ENCODE data around the gene NBR1. TPM values are rescaled to one million over a fixed set of nuclear protein-coding genes. Genes with fewer than 3 reads are reported as not detected.
"Not testable (repeated sequence)": the region's sequence is repeated elsewhere in the genome, so short reads cannot be mapped to it uniquely, and the experiment has no call there.

NBR1 gene
- total RNA-seq, 5 donors from 2014 or later (not counting 1 experiment from before 2014, with no cell fraction given): 51.5 to 82.2 (median 80.1) TPM

- H3K4me3 ChIP-seq (ENCODE audit: control insufficient read depth in 1 of 2, extremely low read depth in 1 of 2, low read length in 1 of 2); H3K36me3 ChIP-seq (ENCODE audit: control insufficient read depth in 2 of 2, extremely low read depth in 1 of 2, insufficient read depth in 1 of 2, low read length in 1 of 2); H3K36me3 Mint-ChIP-seq; H3K4me3 Mint-ChIP-seq; H3K27ac ChIP-seq (ENCODE audit: low read length); H3K4me1 Mint-ChIP-seq; POLR2A ChIA-PET; H3K9me3 ChIP-seq; DNase-seq; ATAC-seq (replicated peaks in 1 of 4); H3K9me3 Mint-ChIP-seq; H3K27ac Mint-ChIP-seq; H3K4me1 ChIP-seq (ENCODE audit: control insufficient read depth in 1 of 2, extremely low read depth in 1 of 2, insufficient read depth in 2 of 2, low read length in 2 of 2); H3K27me3 ChIP-seq (replicated peaks in 1 of 2; ENCODE audit: control insufficient read depth in 2 of 2, extremely low read depth in 1 of 2, insufficient read depth in 2 of 2, low read length in 1 of 2); H3K27me3 Mint-ChIP-seq: not testable (repeated sequence)
- no CpG with 5 or more reads among the region's 3 CpGs for WGBS (ENCODE audit: insufficient coverage)
- CTCF ChIA-PET: interaction anchor here in 1 of 2 donors (0.6 kb wide), 1 partner anchor 18 kb away, joined by 4 read pairs; no protein-coding TSS in a partner anchor
Observed at GRCh38 chr17:43153197-43153835, 17.7 kb upstream of the NBR1 start.

- H3K4me3 Mint-ChIP-seq: no peak overlapping the region
- no peaks in the 10 kb centered on the region for H3K9me3 ChIP-seq
- no peaks in the 10 kb centered on the region for H3K27me3 Mint-ChIP-seq
- no CpG with 5 or more reads among the region's 3 CpGs for WGBS (ENCODE audit: insufficient coverage)
- no peaks in the 10 kb centered on the region for H3K4me1 Mint-ChIP-seq
- ATAC-seq (replicated peaks in 1 of 4) (no peak), DNase-seq (no peak)
- H3K27ac Mint-ChIP-seq: no peak overlapping the region
- no peaks in the 10 kb centered on the region for H3K36me3 ChIP-seq (ENCODE audit: control insufficient read depth in 2 of 2, extremely low read depth in 1 of 2, insufficient read depth in 1 of 2, low read length in 1 of 2)
- POLR2A ChIA-PET: no interaction called here
- H3K27me3 ChIP-seq (replicated peaks in 1 of 2; ENCODE audit: control insufficient read depth in 2 of 2, extremely low read depth in 1 of 2, insufficient read depth in 2 of 2, low read length in 1 of 2): no peaks in the 10 kb centered on the region
- peaks cover 0 to 6% (median 4%) of the 10 kb centered on the region in 3 donors for H3K9me3 Mint-ChIP-seq
- H3K36me3 Mint-ChIP-seq: peaks cover 11% of the 10 kb centered on the region
- no peak overlapping the region for H3K27ac ChIP-seq (ENCODE audit: low read length)
- H3K4me3 ChIP-seq (ENCODE audit: control insufficient read depth in 1 of 2, extremely low read depth in 1 of 2, low read length in 1 of 2): no peak overlapping the region
- H3K4me1 ChIP-seq (ENCODE audit: control insufficient read depth in 1 of 2, extremely low read depth in 1 of 2, insufficient read depth in 2 of 2, low read length in 2 of 2): no peaks in the 10 kb centered on the region
- CTCF ChIA-PET: no interaction called here
Observed at GRCh38 chr17:43155666-43156065, 15.3 kb upstream of the NBR1 start.

- H3K4me3 Mint-ChIP-seq; H3K9me3 Mint-ChIP-seq; POLR2A ChIA-PET; DNase-seq; H3K36me3 Mint-ChIP-seq; H3K27ac ChIP-seq (ENCODE audit: low read length); CTCF ChIA-PET; H3K36me3 ChIP-seq (ENCODE audit: control insufficient read depth in 2 of 2, extremely low read depth in 1 of 2, insufficient read depth in 1 of 2, low read length in 1 of 2); H3K4me1 Mint-ChIP-seq; H3K27ac Mint-ChIP-seq; H3K4me1 ChIP-seq (ENCODE audit: control insufficient read depth in 1 of 2, extremely low read depth in 1 of 2, insufficient read depth in 2 of 2, low read length in 2 of 2); H3K4me3 ChIP-seq (ENCODE audit: control insufficient read depth in 1 of 2, extremely low read depth in 1 of 2, low read length in 1 of 2); H3K9me3 ChIP-seq; ATAC-seq (replicated peaks in 1 of 4); H3K27me3 ChIP-seq (replicated peaks in 1 of 2; ENCODE audit: control insufficient read depth in 2 of 2, extremely low read depth in 1 of 2, insufficient read depth in 2 of 2, low read length in 1 of 2); H3K27me3 Mint-ChIP-seq: not testable (repeated sequence)
- WGBS (ENCODE audit: insufficient coverage): no CpG with 5 or more reads among the region's 25 CpGs
Observed at GRCh38 chr17:43159232-43159631, 11.8 kb upstream of the NBR1 start.

GRCh38 chr17:43159957-43160356 is 11.1 kb upstream of the NBR1 start:
- H3K9me3 ChIP-seq; H3K9me3 Mint-ChIP-seq; ATAC-seq (replicated peaks in 1 of 4); H3K4me3 Mint-ChIP-seq; POLR2A ChIA-PET; H3K4me1 ChIP-seq (ENCODE audit: control insufficient read depth in 1 of 2, extremely low read depth in 1 of 2, insufficient read depth in 2 of 2, low read length in 2 of 2); H3K27me3 Mint-ChIP-seq; H3K36me3 ChIP-seq (ENCODE audit: control insufficient read depth in 2 of 2, extremely low read depth in 1 of 2, insufficient read depth in 1 of 2, low read length in 1 of 2); H3K27ac Mint-ChIP-seq; H3K4me1 Mint-ChIP-seq; H3K4me3 ChIP-seq (ENCODE audit: control insufficient read depth in 1 of 2, extremely low read depth in 1 of 2, low read length in 1 of 2); H3K27ac ChIP-seq (ENCODE audit: low read length); H3K27me3 ChIP-seq (replicated peaks in 1 of 2; ENCODE audit: control insufficient read depth in 2 of 2, extremely low read depth in 1 of 2, insufficient read depth in 2 of 2, low read length in 1 of 2); DNase-seq; CTCF ChIA-PET: not testable (repeated sequence)
- WGBS (ENCODE audit: insufficient coverage): 94% methylated on average over 3 of the region's 8 CpGs
- H3K36me3 Mint-ChIP-seq: peaks cover 10% of the 10 kb centered on the region

GRCh38 chr17:43165971-43166370 is 5.0 kb upstream of the NBR1 start:
- peak overlapping the region in 1 of 2 donors; percentile 61 for H3K27ac Mint-ChIP-seq
- H3K36me3 ChIP-seq (ENCODE audit: control insufficient read depth in 2 of 2, extremely low read depth in 1 of 2, insufficient read depth in 1 of 2, low read length in 1 of 2); H3K9me3 ChIP-seq; H3K27me3 Mint-ChIP-seq; POLR2A ChIA-PET; DNase-seq; H3K4me3 ChIP-seq (ENCODE audit: control insufficient read depth in 1 of 2, extremely low read depth in 1 of 2, low read length in 1 of 2); H3K9me3 Mint-ChIP-seq; CTCF ChIA-PET; H3K4me3 Mint-ChIP-seq; H3K27ac ChIP-seq (ENCODE audit: low read length); H3K27me3 ChIP-seq (replicated peaks in 1 of 2; ENCODE audit: control insufficient read depth in 2 of 2, extremely low read depth in 1 of 2, insufficient read depth in 2 of 2, low read length in 1 of 2); ATAC-seq (replicated peaks in 1 of 4); H3K4me1 Mint-ChIP-seq; H3K36me3 Mint-ChIP-seq: not testable (repeated sequence)
- peaks cover 3 to 15% of the 10 kb centered on the region in 2 experiments for H3K4me1 ChIP-seq (ENCODE audit: control insufficient read depth in 1 of 2, extremely low read depth in 1 of 2, insufficient read depth in 2 of 2, low read length in 2 of 2)

GRCh38 chr17:43169561-43170139 is 1.4 kb upstream of the NBR1 start:
- no peaks in the 10 kb centered on the region for H3K27me3 Mint-ChIP-seq
- H3K4me1 Mint-ChIP-seq: peaks cover 21 to 26% (median 23%) of the 10 kb centered on the region in 3 donors
- no peaks in the 10 kb centered on the region for H3K27me3 ChIP-seq (replicated peaks in 1 of 2; ENCODE audit: control insufficient read depth in 2 of 2, extremely low read depth in 1 of 2, insufficient read depth in 2 of 2, low read length in 1 of 2)
- H3K9me3 ChIP-seq: no peaks in the 10 kb centered on the region
- H3K36me3 ChIP-seq (ENCODE audit: control insufficient read depth in 2 of 2, extremely low read depth in 1 of 2, insufficient read depth in 1 of 2, low read length in 1 of 2): peaks cover 0 to 3% of the 10 kb centered on the region in 2 donors
- peak overlapping the region; percentile 99 for H3K27ac ChIP-seq (ENCODE audit: low read length)
- H3K9me3 Mint-ChIP-seq: no peaks in the 10 kb centered on the region
- H3K36me3 Mint-ChIP-seq: peaks cover 2% of the 10 kb centered on the region
- WGBS (ENCODE audit: insufficient coverage): 0% methylated on average over 27 of the region's 29 CpGs
- H3K4me3 Mint-ChIP-seq: no peak overlapping the region
- DNase-seq (peak in 7 of 35 experiments; percentile 0 to 9 (median 6)), ATAC-seq (replicated peaks in 1 of 4) (peak; percentile 3 to 5 (median 4))
- ChIA-PET CTCF (interaction anchor here in 1 of 2 donors (0.5 to 1.0 kb wide), 4 partner anchors 30 to 335 kb away, joined by 3 read pairs; no protein-coding TSS in a partner anchor), POLR2A (interaction anchor here (0.5 to 1.0 kb wide), 6 partner anchors 72 to 1331 kb away, joined by 3 to 5 read pairs (median 4); partner anchors contain the start of gene RPL27 (in 1 of the 2))
- no peak overlapping the region for H3K27ac Mint-ChIP-seq
- peak overlapping the region; percentile 72 to 87 for H3K4me3 ChIP-seq (ENCODE audit: control insufficient read depth in 1 of 2, extremely low read depth in 1 of 2, low read length in 1 of 2)
- peaks cover 17 to 38% of the 10 kb centered on the region in 2 experiments for H3K4me1 ChIP-seq (ENCODE audit: control insufficient read depth in 1 of 2, extremely low read depth in 1 of 2, insufficient read depth in 2 of 2, low read length in 2 of 2)
